ENCODE results near the gene MYBBP1A. TPM values are rescaled to one million over a fixed set of nuclear protein-coding genes. Genes with fewer than 3 reads are reported as not detected.

Gene MYBBP1A
- total and polyA plus RNA-seq, 2 of the 4 experiments (the other 2 are of a cell fraction) = 22.6 to 45.9 TPM

DNA sequence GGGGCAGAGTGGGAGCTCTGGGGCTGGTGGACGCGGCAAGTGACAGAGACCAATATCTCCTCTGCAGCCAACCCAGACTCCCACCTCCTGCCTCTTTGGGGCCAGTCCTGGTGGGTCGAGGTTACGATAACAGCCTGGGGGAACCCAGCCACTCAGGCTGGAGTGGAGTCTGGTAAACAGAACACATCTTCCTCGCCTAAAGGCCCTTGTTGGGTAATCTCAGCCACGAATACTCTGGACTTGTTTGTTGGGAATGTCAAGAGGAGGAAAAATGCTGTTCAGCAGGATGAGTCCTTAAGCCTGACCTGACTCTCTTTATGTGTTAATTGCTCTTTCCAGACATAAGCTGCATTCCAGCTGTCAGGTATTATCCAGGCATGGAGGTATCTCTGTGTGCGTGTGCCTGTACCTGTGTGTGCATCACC, 64.5 kb downstream of the MYBBP1A start:
- Histone ChIP-seq H3K14ac (replicated peaks; ENCODE audit: low read depth, low read length) (no peak overlapping the region), H3K36me3 (ENCODE audit: control insufficient read depth, insufficient read depth, low read length) (no peaks in the 10 kb centered on the region), H4K5ac (ENCODE audit: low read depth, low read length) (no peak overlapping the region), H3K9ac (ENCODE audit: low read depth, low read length) (no peak overlapping the region), H2AK5ac (ENCODE audit: low read depth, low read length) (no peak overlapping the region), H3K27ac (ENCODE audit: insufficient read depth, low read length) (no peak overlapping the region), H3K56ac (ENCODE audit: extremely low read depth, insufficient read depth, low read length) (no peak overlapping the region), H2BK20ac (ENCODE audit: low read depth, low read length) (no peak overlapping the region), H4K8ac (ENCODE audit: low read depth in 2 of 2, low read length in 2 of 2) (no peak overlapping the region), H2BK15ac (ENCODE audit: low read depth, low read length) (no peak overlapping the region), H2BK5ac (ENCODE audit: low read depth, low read length, poor library complexity, severe bottlenecking) (no peak overlapping the region), H3K4me3 (ENCODE audit: insufficient read depth, low read depth, low read length) (no peak overlapping the region), H3K4me2 (ENCODE audit: low read depth, low read length) (no peak overlapping the region), H3K9me3 (ENCODE audit: control insufficient read depth, insufficient read depth, low read length) (no peaks in the 10 kb centered on the region), H3K9me1 (ENCODE audit: insufficient read depth, low read length) (no peaks in the 10 kb centered on the region), H3K4ac (ENCODE audit: low read depth, low read length) (no peak overlapping the region), H2AK9ac (replicated peaks; ENCODE audit: low read depth, low read length, poor library complexity) (peak overlapping the region; percentile 65), H2AFZ (replicated peaks; ENCODE audit: low read length, poor library complexity) (no peak overlapping the region), H3K23ac (ENCODE audit: low read depth, low read length) (no peak overlapping the region), H2BK120ac (ENCODE audit: low read depth, low read length) (no peak overlapping the region), H3K4me1 (ENCODE audit: control insufficient read depth, insufficient read depth, low read length) (no peaks in the 10 kb centered on the region), H4K91ac (ENCODE audit: insufficient read depth, low read depth, low read length) (no peak overlapping the region), H3K79me1 (ENCODE audit: low read depth in 1 of 2, low read length in 2 of 2) (no peaks in the 10 kb centered on the region), H4K20me1 (ENCODE audit: insufficient read depth, low read length) (no peaks in the 10 kb centered on the region), H3K18ac (ENCODE audit: low read depth, low read length) (no peak overlapping the region), H3K27me3 (ENCODE audit: control insufficient read depth, insufficient read depth, low read length) (peaks cover 12% of the 10 kb centered on the region; the same call in 1 of the 2 replicates)
- no TSS peak for BruUV-seq (replicated peaks)
- WGBS, 2 experiments (ENCODE audit: extremely low coverage in 2 of 2, insufficient read length in 1 of 2) = no CpG with 5 or more reads among the region's 7 CpGs
- ChIA-PET POLR2A (ENCODE audit: unreplicated experiment) (no interaction called here), CTCF (no interaction called here)
- no peak for DNase-seq
- in situ Hi-C loops (cut with MboI; ENCODE audit: low sequenced_read_pairs) = loop anchor here (10.0 kb wide), 1 partner anchor 64 kb away; the partner anchor contains the start of gene MYBBP1A
- no peak for TF ChIP-seq CEBPB (IDR thresholded peaks at IDR 0.05; ENCODE audit: low read depth, low read length)
- TF ChIP-seq BHLHE40 (IDR thresholded peaks at IDR 0.05; ENCODE audit: low read depth, low read length) = no peak
- no peak for TF ChIP-seq RAD21 (IDR thresholded peaks at IDR 0.05; ENCODE audit: low read length)
- no peak for TF ChIP-seq MAZ (IDR thresholded peaks at IDR 0.05; ENCODE audit: borderline replicate concordance, low read depth, low read length)
- TF ChIP-seq FOS (IDR thresholded peaks at IDR 0.05; ENCODE audit: low read depth, low read length) = no peak
- TF ChIP-seq NFE2L2 (IDR thresholded peaks at IDR 0.05; ENCODE audit: low read depth, low read length) = no peak
- no peak for TF ChIP-seq RCOR1 (IDR thresholded peaks at IDR 0.05; ENCODE audit: insufficient replicate concordance, low read length)
- TF ChIP-seq, protein P1, sequence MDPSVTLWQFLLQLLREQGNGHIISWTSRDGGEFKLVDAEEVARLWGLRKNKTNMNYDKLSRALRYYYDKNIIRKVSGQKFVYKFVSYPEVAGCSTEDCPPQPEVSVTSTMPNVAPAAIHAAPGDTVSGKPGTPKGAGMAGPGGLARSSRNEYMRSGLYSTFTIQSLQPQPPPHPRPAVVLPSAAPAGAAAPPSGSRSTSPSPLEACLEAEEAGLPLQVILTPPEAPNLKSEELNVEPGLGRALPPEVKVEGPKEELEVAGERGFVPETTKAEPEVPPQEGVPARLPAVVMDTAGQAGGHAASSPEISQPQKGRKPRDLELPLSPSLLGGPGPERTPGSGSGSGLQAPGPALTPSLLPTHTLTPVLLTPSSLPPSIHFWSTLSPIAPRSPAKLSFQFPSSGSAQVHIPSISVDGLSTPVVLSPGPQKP (IDR thresholded peaks at IDR 0.05; ENCODE audit: borderline replicate concordance, low read depth, low read length) = no peak
- no peak for TF ChIP-seq RFX5 (IDR thresholded peaks at IDR 0.05; ENCODE audit: low read depth, low read length)
- TF ChIP-seq MAFK (IDR thresholded peaks at IDR 0.05; ENCODE audit: low read depth, low read length) = no peak
- TF ChIP-seq MXI1 (IDR thresholded peaks at IDR 0.05; ENCODE audit: borderline replicate concordance, low read depth, low read length) = no peak
- TF ChIP-seq CHD1 (IDR thresholded peaks at IDR 0.05; ENCODE audit: low read depth, low read length) = no peak
- no peak for TF ChIP-seq POLR2A (IDR thresholded peaks at IDR 0.05; ENCODE audit: low read depth, low read length)
- TF ChIP-seq USF2 (IDR thresholded peaks at IDR 0.05; ENCODE audit: low read depth, low read length) = no peak
- TF ChIP-seq SMC3 (IDR thresholded peaks at IDR 0.05; ENCODE audit: low read depth, low read length) = no peak
- TF ChIP-seq, protein P2, sequence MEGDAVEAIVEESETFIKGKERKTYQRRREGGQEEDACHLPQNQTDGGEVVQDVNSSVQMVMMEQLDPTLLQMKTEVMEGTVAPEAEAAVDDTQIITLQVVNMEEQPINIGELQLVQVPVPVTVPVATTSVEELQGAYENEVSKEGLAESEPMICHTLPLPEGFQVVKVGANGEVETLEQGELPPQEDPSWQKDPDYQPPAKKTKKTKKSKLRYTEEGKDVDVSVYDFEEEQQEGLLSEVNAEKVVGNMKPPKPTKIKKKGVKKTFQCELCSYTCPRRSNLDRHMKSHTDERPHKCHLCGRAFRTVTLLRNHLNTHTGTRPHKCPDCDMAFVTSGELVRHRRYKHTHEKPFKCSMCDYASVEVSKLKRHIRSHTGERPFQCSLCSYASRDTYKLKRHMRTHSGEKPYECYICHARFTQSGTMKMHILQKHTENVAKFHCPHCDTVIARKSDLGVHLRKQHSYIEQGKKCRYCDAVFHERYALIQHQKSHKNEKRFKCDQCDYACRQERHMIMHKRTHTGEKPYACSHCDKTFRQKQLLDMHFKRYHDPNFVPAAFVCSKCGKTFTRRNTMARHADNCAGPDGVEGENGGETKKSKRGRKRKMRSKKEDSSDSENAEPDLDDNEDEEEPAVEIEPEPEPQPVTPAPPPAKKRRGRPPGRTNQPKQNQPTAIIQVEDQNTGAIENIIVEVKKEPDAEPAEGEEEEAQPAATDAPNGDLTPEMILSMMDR (conservative IDR thresholded peaks at IDR 0.05; ENCODE audit: low read depth, low read length) = no peak
- intact Hi-C loops (cut with micrococcal nuclease) = no loop called here
- no peak for ATAC-seq (ENCODE audit: low read depth)
- dilution Hi-C loops (cut with HindIII; ENCODE audit: low sequenced_read_pairs, unreplicated experiment) = no loop called here
